Measurements from ENCODE around the gene ZNF747. TPM values are rescaled to one million over a fixed set of nuclear protein-coding genes. Genes with fewer than 3 reads are reported as not detected.

ZNF747 gene
- total RNA-seq, 1 experiment from 2014 or later: 10.9 TPM

GRCh38 chr16:30569746-30570635 lies 35.3 kb upstream of the ZNF747 start:
- ATAC-seq (no peak), DNase-seq (ENCODE audit: low read depth, low spot score) (no peak)
- H3K27me3 ChIP-seq (ENCODE audit: control insufficient read depth, insufficient read depth, low read length): no peaks in the 10 kb centered on the region
- TF ChIP-seq SIN3A (IDR thresholded peaks at IDR 0.05; ENCODE audit: borderline replicate concordance, insufficient read depth, low read depth, low read length) (no peak), TCF7L2 (IDR thresholded peaks at IDR 0.05; ENCODE audit: low read depth, low read length) (no peak), POLR2AphosphoS5 (IDR thresholded peaks at IDR 0.05; ENCODE audit: low read depth, low read length) (no peak), CTCF (IDR thresholded peaks at IDR 0.05) (no peak), REST (IDR thresholded peaks at IDR 0.05; ENCODE audit: insufficient read depth in 1 of 2, low read depth in 2 of 2, low read length in 1 of 2) (no peak)
- H3K36me3 ChIP-seq (ENCODE audit: control insufficient read depth, insufficient read depth, low read length): no peaks in the 10 kb centered on the region
- BruUV-seq (replicated peaks): TSS peak; percentile 51
- H3K9me3 ChIP-seq (ENCODE audit: control insufficient read depth, insufficient read depth, low read depth, low read length): no peaks in the 10 kb centered on the region
- H3K4me3 ChIP-seq (ENCODE audit: low read depth in 2 of 2, low read length in 2 of 2): no peak overlapping the region
- ChIA-PET POLR2A (no interaction called here), CTCF (no interaction called here)
- H3K4me1 ChIP-seq (ENCODE audit: control insufficient read depth, insufficient read depth, low read length): peaks cover 9% of the 10 kb centered on the region
- intact Hi-C loops (cut with micrococcal nuclease; ENCODE audit: unreplicated experiment) (no loop called here), in situ Hi-C loops (cut with HindIII; ENCODE audit: low pct_unique_long_range_greater_than_20kb, low sequenced_read_pairs) (no loop called here)
- no peak overlapping the region for H3K27ac ChIP-seq (ENCODE audit: low read length)

- in situ Hi-C loops (cut with HindIII; ENCODE audit: low pct_unique_long_range_greater_than_20kb, low sequenced_read_pairs) (no loop called here), intact Hi-C loops (cut with micrococcal nuclease; ENCODE audit: unreplicated experiment) (no loop called here)
- Histone ChIP-seq H3K36me3 (ENCODE audit: control insufficient read depth, insufficient read depth, low read length) (no peaks in the 10 kb centered on the region), H3K4me3 (ENCODE audit: low read depth in 2 of 2, low read length in 2 of 2) (no peak overlapping the region), H3K9me3 (ENCODE audit: control insufficient read depth, insufficient read depth, low read depth, low read length) (no peaks in the 10 kb centered on the region), H3K27me3 (ENCODE audit: control insufficient read depth, insufficient read depth, low read length) (no peaks in the 10 kb centered on the region), H3K4me1 (ENCODE audit: control insufficient read depth, insufficient read depth, low read length) (peaks cover 9% of the 10 kb centered on the region), H3K27ac (ENCODE audit: low read length) (no peak overlapping the region)
- ChIA-PET CTCF (no interaction called here), POLR2A (interaction anchor here (0.7 kb wide), 1 partner anchor 412 kb away, joined by 3 read pairs; no protein-coding TSS in a partner anchor)
- ATAC-seq (no peak), DNase-seq (ENCODE audit: low read depth, low spot score) (no peak)
- no peak for TF ChIP-seq REST (IDR thresholded peaks at IDR 0.05; ENCODE audit: insufficient read depth in 1 of 2, low read depth in 2 of 2, low read length in 1 of 2)
- TF ChIP-seq CTCF (IDR thresholded peaks at IDR 0.05): no peak
- no peak for TF ChIP-seq TCF7L2 (IDR thresholded peaks at IDR 0.05; ENCODE audit: low read depth, low read length)
- TF ChIP-seq POLR2AphosphoS5 (IDR thresholded peaks at IDR 0.05; ENCODE audit: low read depth, low read length): no peak
- TF ChIP-seq SIN3A (IDR thresholded peaks at IDR 0.05; ENCODE audit: borderline replicate concordance, insufficient read depth, low read depth, low read length): no peak
- no TSS peak for BruUV-seq (replicated peaks)
These were observed 34.6 kb upstream of the ZNF747 start for GRCh38 chr16:30569281-30569680.
